Subcutaneous abdominal adipose tissue (tissue), 5 donors: Measurements from ENCODE around the gene IL6R.

Source experiments
- H3K27ac ChIP-seq: one replicate; pipeline ENCODE4 v1.7.0; 2013; ENCODE audit warnings: low read depth, mild to moderate bottlenecking, inconsistent platforms, low read length, moderate library complexity
- H3K27me3 ChIP-seq, 5 donors: one replicate each; pipeline ENCODE4 v1.7.0; 2013; ENCODE audit warnings: low read length in 5 of 5, inconsistent platforms in 1 of 5; ENCODE audit not compliant: control insufficient read depth in 5 of 5, insufficient read depth in 4 of 5
- H3K36me3 ChIP-seq, 5 donors: one replicate each; pipeline ENCODE4 v1.7.0; 2013; ENCODE audit warnings: low read length in 5 of 5; ENCODE audit not compliant: control insufficient read depth in 5 of 5, insufficient read depth in 5 of 5
- H3K4me1 ChIP-seq, 5 donors: one replicate each; pipeline ENCODE4 v1.7.0; 2013; ENCODE audit warnings: low read length in 5 of 5, mild to moderate bottlenecking in 3 of 5, moderate library complexity in 1 of 5; ENCODE audit not compliant: control insufficient read depth in 5 of 5, insufficient read depth in 5 of 5
- H3K4me3 ChIP-seq, 5 donors: one replicate each; pipeline ENCODE4 v1.7.0; 2013; ENCODE audit warnings: low read length in 5 of 5, low read depth in 1 of 5
- H3K9ac ChIP-seq, 5 donors: one replicate each; pipeline ENCODE4 v1.7.0; 2013; ENCODE audit warnings: low read length in 5 of 5, mild to moderate bottlenecking in 4 of 5, moderate library complexity in 3 of 5
- H3K9me3 ChIP-seq, 5 donors: one replicate each; pipeline ENCODE4 v1.7.0; 2013; ENCODE audit warnings: low read length in 5 of 5; ENCODE audit not compliant: control insufficient read depth in 5 of 5
- donor health status: healthy.
- donor health status: healthy.
- donor health status: healthy.
- donor health status: healthy.
- donor health status: healthy.

The IL6R gene

GRCh38 chr1:154423304-154423987, 18.3 kb downstream of the IL6R start:
- Histone ChIP-seq H3K4me1 (peaks cover 28 to 74% (median 69%) of the 10 kb centered on the region in 5 donors), H3K27me3 (no peaks in the 10 kb centered on the region), H3K9ac (peak overlapping the region in 1 of 5 donors; percentile 49), H3K4me3 (peak overlapping the region in 2 of 5 donors; percentile 13 to 17), H3K27ac (peak overlapping the region; percentile 86), H3K9me3 (no peaks in the 10 kb centered on the region), H3K36me3 (no peaks in the 10 kb centered on the region)

GRCh38 chr1:154423988-154424326, 18.8 kb downstream of the IL6R start:
- Histone ChIP-seq H3K36me3 (no peaks in the 10 kb centered on the region), H3K9ac (peak overlapping the region in 1 of 5 donors; percentile 49)

GRCh38 chr1:154425172-154425571, 20.0 kb downstream of the IL6R start:
- no peaks in the 10 kb centered on the region for H3K9me3 ChIP-seq
- peaks cover 16 to 64% (median 56%) of the 10 kb centered on the region in 5 donors for H3K4me1 ChIP-seq
- H3K27ac ChIP-seq, result no peak overlapping the region
- no peaks in the 10 kb centered on the region for H3K27me3 ChIP-seq
- no peak overlapping the region for H3K4me3 ChIP-seq
- H3K9ac ChIP-seq, result no peak overlapping the region
- peaks cover 0 to 8% (median 3%) of the 10 kb centered on the region in 5 donors for H3K36me3 ChIP-seq

More at GRCh38 chr1:154423988-154424326, 18.8 kb downstream of the IL6R start:
- peak overlapping the region; percentile 86 for H3K27ac ChIP-seq
- no peaks in the 10 kb centered on the region for H3K27me3 ChIP-seq
- peaks cover 27 to 74% (median 65%) of the 10 kb centered on the region in 5 donors for H3K4me1 ChIP-seq
- no peaks in the 10 kb centered on the region for H3K9me3 ChIP-seq
- peak overlapping the region in 2 of 5 donors; percentile 13 to 17 for H3K4me3 ChIP-seq

- Histone ChIP-seq H3K4me1 (peaks cover 15 to 50% (median 46%) of the 10 kb centered on the region in 5 donors), H3K9me3 (no peaks in the 10 kb centered on the region), H3K36me3 (peaks cover 0 to 12% (median 11%) of the 10 kb centered on the region in 5 donors), H3K27ac (peak overlapping the region; percentile 33), H3K27me3 (no peaks in the 10 kb centered on the region), H3K4me3 (no peak overlapping the region), H3K9ac (no peak overlapping the region)
These were observed 22.3 kb downstream of the IL6R start for GRCh38 chr1:154427173-154428139.

- peaks cover 0 to 12% (median 11%) of the 10 kb centered on the region in 5 donors for H3K36me3 ChIP-seq
- H3K27me3 ChIP-seq, result no peaks in the 10 kb centered on the region
- H3K4me1 ChIP-seq, result peaks cover 11 to 50% (median 45%) of the 10 kb centered on the region in 5 donors
- no peaks in the 10 kb centered on the region for H3K9me3 ChIP-seq
- no peak overlapping the region for H3K9ac ChIP-seq
- no peak overlapping the region for H3K4me3 ChIP-seq
- peak overlapping the region; percentile 33 for H3K27ac ChIP-seq
These were observed 24.0 kb downstream of the IL6R start for GRCh38 chr1:154429118-154429517.

- no peaks in the 10 kb centered on the region for H3K9me3 ChIP-seq
- peaks cover 0 to 13% (median 12%) of the 10 kb centered on the region in 5 donors for H3K36me3 ChIP-seq
- no peaks in the 10 kb centered on the region for H3K27me3 ChIP-seq
- H3K4me1 ChIP-seq, result peaks cover 12 to 53% (median 46%) of the 10 kb centered on the region in 5 donors
- H3K27ac ChIP-seq, result peak overlapping the region; percentile 37
- no peak overlapping the region for H3K4me3 ChIP-seq
- no peak overlapping the region for H3K9ac ChIP-seq
These were observed 24.9 kb downstream of the IL6R start for GRCh38 chr1:154429841-154430611.

- Histone ChIP-seq H3K4me1 (peaks cover 12 to 57% (median 52%) of the 10 kb centered on the region in 5 donors), H3K27ac (peak overlapping the region; percentile 37), H3K36me3 (peaks cover 0 to 21% (median 16%) of the 10 kb centered on the region in 5 donors)
These were observed 25.8 kb downstream of the IL6R start for GRCh38 chr1:154430903-154431302.

GRCh38 chr1:154431586-154432373, 26.6 kb downstream of the IL6R start:
- Histone ChIP-seq H3K4me1 (peaks cover 12 to 57% (median 52%) of the 10 kb centered on the region in 5 donors), H3K27me3 (no peaks in the 10 kb centered on the region), H3K27ac (peak overlapping the region; percentile 89), H3K4me3 (no peak overlapping the region), H3K36me3 (peaks cover 0 to 25% (median 21%) of the 10 kb centered on the region in 5 donors), H3K9ac (no peak overlapping the region), H3K9me3 (no peaks in the 10 kb centered on the region)

More at GRCh38 chr1:154430903-154431302, 25.8 kb downstream of the IL6R start:
- no peak overlapping the region for H3K4me3 ChIP-seq
- no peaks in the 10 kb centered on the region for H3K9me3 ChIP-seq
- no peak overlapping the region for H3K9ac ChIP-seq
- H3K27me3 ChIP-seq, result no peaks in the 10 kb centered on the region
